Nucleus accumbens (tissue), 56 donors: ENCODE results near the gene FN3KRP.
"Not testable (repeated sequence)": the region's sequence is repeated elsewhere in the genome, so short reads cannot be mapped to it uniquely, and the experiment has no call there.

Experiments
- DNase-seq, 56 donors: peaks; one replicate each; lab custom pipeline; 2025; lab: John Stamatoyannopoulos, UW

Gene FN3KRP

GRCh38 chr17:82769041-82769440, 52.5 kb downstream of the FN3KRP start:
- DNase-seq = no peak

GRCh38 chr17:82772026-82772425, 55.5 kb downstream of the FN3KRP start:
- DNase-seq = no peak

- DNase-seq = not testable (repeated sequence)
Observed at GRCh38 chr17:82774456-82774855, 58.0 kb downstream of the FN3KRP start.

DNA sequence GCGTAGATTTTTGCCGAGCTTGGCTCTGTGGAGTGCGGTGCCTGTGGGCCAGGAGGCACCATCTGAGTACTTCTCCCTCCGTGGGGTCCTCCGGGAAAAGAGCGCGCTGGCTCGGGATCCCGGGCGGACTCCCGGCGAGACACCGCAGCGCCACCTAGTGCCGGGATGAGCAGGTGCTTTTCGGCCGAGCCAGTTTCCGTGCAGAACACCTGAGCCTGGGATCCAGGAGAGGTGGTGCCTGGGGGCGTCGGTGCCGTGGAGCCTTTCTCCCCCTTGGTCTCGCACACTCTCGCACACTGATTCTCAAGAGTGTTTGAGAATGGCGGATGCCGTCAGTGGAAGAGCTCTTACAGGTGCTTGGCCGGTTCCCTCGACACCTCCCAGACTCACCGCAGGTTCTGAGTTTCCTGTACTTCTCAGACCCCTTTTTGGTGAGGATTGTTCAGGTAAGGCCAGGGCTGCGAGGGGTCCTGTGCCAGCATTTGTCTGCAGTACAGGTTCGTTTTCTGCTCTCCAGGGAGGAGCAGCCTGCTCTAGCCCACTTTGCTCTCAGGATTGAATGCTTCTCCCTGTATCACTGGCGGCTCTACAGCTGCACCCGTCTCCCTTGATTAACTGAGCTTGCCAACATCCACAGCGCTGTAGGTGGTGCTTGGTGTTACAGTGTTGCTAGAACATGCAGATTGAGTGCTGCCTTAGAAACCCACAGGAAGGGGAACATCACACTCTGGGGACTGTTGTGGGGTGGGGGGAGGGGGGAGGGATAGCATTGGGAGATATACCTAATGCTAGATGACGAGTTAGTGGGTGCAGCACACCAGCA, 58.7 kb downstream of the FN3KRP start:
- DNase-seq = peak in 38 of 56 donors; percentile 12 to 70 (median 36)

DNA sequence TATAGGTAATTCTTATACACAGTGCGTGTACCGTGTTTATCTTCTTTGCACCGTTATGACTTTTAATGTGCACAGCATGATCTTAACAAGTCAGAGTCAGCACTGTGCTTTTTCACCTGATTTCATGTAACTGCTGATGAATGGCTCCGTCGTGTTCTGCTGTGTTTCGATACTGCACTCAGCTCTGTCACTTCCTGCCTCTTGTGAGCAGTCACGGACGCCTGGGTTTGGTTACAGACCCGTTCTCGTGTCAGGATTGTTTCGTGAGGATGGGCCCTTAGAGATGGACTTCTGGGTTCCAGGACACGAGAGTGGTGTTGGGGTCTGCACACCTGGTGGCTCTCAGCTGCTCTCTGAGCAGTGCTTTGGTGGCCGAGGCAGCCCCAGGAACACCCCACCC, 59.9 kb downstream of the FN3KRP start:
- DNase-seq = no peak
